GM21737 (cell line): Measurements from ENCODE around the gene RRAD.
A peak's percentile ranks its signal among the peaks of the same experiment; 100 is the strongest.
"Not testable (repeated sequence)": the region's sequence is repeated elsewhere in the genome, so short reads cannot be mapped to it uniquely, and the experiment has no call there.

Source experiments
- ATAC-seq: cut with Tn5 transposase; IDR thresholded peaks from one replicate; pipeline ENCODE4 v1.9.1; 2021; ENCODE audit warnings: mild to moderate bottlenecking, moderate library complexity; ENCODE audit not compliant: unreplicated experiment

Gene RRAD, protein sequence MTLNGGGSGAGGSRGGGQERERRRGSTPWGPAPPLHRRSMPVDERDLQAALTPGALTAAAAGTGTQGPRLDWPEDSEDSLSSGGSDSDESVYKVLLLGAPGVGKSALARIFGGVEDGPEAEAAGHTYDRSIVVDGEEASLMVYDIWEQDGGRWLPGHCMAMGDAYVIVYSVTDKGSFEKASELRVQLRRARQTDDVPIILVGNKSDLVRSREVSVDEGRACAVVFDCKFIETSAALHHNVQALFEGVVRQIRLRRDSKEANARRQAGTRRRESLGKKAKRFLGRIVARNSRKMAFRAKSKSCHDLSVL

DNA sequence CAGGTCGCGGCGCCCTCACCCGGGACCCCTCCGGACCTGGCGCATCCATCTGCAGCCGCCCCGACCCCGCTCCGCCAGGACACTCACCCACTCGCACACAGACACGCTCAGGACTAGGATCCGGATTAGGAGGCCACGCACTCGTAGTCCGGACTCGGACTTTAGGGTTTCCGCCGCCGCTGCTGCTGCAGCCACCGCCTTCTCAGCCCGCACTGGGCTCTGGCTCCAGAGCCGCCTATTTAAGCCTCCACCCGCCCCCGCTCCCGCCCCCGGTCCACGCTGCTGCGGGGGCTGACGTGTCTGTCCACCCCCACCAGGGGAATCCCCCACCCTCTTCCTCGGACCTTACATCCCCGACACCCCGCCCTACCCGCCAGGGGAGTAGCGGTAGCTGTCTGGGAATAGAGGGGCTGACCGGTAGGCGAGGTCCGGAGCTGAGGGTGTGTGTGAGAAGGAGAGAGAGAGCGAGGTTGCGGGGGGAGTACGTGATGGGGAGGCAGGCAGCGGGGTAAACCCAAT, at the start of gene RRAD:
TSS of gene RRAD (minus strand) at position 214 of the 519 bp plus-strand sequence. CDS start 356 bp downstream, outside the sequence.
- no peak for ATAC-seq

DNA sequence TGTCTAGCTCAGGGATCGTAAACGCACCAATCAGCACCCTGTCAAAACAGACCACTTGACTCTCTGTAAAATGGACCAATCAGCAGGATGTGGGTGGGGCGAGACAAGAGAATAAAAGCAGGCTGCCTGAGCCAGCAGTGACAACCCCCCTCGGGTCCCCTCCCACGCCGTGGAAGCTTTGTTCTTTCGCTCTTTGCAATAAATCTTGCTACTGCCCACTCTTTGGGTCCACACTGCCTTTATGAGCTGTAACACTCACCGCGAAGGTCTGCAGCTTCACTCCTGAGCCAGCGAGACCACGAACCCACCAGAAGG, 49.6 kb upstream of the RRAD start:
- ATAC-seq = not testable (repeated sequence)

DNA sequence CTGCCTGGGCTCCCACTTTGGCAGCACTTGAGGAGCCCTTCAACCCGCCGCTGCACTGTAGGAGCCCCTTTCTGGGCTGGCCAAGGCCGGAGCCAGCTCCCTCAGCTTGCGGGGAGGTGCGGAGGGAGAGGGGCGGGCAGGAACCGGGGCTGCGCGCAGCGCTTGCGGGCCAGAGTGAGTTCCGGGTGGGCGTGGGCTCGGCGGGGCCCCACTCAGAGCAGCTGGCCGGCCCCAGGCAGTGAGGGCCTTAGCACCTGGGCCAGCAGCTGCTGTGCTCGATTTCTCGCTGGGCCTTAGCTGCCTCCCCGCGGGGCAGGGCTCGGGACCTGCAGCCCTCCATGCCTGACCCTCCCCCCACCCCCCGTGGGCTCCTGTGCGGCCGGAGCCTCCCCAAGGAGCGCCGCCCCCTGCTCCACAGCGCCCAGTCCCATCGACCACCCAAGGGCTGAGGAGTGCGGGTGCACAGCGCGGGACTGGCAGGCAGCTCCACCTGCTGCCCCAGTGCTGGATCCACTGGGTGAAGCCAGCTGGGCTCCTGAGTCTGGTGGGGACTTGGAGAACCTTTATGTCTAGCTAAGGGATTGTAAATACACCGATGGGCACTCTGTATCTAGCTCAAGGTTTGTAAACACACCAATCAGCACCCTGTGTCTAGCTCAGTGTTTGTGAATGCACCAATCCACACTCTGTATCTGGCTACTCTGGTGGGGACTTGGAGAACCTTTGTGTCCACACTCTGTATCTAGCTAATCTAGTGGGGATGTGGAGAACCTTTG, 49.0 kb upstream of the RRAD start:
- not testable (repeated sequence) for ATAC-seq

DNA sequence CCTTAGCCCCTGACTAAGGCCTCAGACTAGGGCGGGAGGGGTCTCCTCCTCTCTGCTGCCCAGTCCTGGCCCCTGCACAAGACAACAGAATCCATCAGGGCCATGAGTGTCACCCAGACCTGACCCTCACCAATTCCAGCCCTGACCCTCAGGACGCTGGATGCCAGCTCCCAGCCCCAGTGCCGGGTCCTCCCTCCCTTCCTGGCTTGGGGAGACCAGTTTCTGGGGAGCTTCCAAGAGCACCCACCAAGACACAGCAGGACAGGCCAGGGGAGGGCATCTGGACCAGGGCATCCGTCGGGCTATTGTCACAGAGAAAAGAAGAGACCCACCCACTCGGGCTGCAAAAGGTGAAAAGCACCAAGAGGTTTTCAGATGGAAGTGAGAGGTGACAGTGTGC, 48.4 kb upstream of the RRAD start:
- ATAC-seq = no peak

DNA sequence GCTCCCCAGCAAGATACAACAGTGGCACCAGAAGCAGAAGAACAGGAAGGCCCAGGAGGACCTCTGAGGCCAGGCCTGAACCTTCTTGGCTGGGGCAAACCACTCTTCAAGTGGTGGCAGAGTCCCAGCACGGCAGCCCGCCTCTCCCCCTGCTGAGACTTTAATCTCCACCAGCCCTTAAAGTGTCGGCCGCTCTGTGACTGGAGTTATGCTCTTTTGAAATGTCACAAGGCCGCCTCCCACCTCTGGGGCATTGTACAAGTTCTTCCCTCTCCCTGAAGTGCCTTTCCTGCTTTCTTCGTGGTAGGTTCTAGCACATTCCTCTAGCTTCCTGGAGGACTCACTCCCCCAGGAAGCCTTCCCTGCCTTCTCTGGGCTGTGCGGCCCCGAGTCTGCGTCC, 47.6 kb upstream of the RRAD start:
- ATAC-seq = no peak

DNA sequence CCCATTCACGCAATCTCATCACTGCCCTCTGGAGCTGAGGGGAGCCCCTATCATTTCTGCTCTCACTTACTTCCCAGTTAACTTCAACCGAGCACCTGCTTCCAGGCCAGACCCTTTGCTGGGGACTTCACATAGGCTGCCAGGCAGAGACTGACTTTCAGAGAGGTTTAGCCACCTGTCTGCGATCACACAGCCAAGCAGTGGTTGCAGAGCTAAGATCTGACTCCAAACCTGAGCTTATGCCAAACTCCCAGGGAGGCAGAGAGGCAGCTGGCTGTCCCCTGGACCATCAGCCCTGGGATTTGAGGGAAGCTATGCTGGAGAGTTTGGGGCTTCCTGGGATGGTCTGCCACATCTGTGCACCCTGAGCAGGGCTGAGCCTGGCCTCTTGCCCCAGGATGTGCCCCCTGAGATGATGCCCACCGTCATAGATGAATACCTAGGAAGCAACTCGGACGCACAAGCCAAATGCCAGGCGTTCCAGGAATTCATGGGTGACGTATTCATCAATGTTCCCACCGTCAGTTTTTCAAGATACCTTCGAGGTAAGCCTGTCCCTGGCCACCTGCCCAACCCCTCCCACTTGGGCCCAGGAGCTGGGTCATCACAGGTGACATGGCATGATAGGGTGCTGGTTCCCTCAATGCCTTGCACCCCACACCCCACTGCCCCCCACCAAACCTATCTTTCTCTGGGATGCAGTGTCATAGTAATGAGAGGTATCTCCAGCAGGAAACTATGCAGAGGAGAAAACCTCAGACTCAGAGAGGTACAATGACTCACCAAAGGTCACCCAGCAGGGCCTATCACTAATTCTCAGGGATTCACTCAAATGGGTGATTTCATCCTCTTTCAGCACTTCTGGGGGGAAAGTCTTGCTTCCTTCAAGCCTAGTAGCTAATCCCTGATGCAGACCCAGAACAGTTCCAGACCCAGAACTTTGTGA, 45.7 kb upstream of the RRAD start:
- ATAC-seq = no peak

DNA sequence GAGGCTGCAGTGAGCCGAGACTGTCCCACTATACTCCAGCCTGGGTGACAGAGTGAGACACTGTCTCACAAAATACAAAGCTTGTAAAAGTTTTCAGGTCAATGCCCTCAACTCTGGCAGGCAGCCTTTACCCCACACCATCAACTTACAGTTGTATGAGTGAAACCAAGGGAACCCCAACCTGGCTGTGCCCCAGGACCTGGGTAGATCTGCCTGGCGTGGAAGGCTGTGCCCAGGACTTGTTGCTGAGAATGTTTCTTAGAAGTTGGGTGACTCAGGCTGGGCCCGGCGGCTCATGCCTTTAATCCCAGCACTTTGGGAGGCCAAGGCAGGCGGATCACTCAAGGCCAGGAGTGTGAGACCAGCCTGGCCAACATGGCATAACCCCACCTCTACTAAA, 43.5 kb upstream of the RRAD start:
- ATAC-seq = no peak

DNA sequence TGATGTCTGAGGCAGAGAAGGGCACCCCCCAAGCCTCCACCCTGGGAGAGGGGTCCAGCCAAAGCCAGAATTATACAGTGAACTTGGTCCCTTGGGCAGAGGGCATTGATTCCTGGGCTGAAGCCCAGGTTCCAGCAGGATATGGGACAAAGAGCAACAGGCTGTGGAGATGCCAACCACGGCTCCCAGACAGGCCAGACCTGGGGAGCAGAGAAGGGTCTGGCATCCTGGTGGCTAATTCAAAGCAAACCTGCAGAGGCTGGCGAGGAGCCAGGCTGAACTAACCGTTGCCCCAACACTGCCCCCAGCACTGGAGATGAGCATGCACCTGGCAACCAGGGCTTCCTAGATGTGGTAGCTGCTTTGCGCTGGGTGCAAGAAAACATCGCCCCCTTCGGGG, 38.7 kb upstream of the RRAD start:
- ATAC-seq = no peak

DNA sequence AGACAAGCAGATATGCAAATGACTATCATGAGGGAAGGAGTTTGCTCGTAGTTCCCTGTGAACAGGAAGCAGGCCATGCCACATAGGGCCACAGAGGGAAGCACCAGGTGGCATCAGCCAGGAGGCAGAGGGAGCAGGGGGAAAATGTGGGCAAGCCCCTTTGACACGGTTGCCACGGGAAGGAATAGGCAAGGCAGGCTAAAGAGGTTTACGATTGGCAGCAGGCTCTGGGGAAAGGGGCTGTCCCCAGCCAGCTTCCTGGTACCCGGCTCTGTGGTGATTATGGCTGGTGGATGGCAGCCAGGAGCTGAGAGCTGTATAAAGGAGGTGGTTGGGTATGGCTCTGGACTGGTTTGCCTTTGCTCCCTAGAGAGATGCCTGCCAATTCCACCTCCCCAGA, 36.6 kb upstream of the RRAD start:
- ATAC-seq = no peak

DNA sequence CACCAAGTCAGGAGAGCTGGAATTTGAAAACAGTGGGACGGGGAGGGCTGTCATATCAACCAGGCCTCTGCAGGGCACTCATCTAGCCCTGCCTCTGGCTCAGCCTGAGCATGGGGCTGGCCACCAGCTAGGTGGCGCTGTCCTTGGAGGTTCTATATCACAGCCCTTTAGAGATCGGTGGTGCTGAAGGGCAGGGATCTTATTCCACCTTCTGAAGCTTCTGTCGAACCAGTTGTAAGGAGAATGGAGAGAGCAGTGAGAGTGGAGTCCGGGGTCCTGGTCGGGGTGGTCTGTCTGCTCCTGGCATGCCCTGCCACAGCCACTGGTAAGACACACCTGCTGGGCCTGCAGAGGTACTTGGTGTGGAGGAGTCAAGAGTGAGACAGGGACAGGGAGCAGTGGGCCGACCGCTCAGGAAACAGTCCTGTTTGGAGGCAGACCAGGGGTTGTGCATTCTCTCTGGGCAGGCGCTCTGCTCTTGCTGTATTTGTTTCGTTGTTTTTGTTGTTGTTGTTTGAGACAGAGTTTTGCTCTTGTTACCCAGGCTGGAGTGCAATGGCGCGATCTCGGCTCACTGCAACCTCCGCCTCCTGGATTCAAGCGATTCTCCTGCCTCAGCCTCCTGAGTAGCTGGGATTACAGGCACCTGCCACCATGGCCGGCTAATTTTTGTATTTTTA, 35.9 kb upstream of the RRAD start, which contains the start of gene CES3:
TSS of gene CES3 (plus strand) at position 202 of the 680 bp plus-strand sequence. CDS start at position 244, 42 bp downstream.
- ATAC-seq = peak; percentile 63

DNA sequence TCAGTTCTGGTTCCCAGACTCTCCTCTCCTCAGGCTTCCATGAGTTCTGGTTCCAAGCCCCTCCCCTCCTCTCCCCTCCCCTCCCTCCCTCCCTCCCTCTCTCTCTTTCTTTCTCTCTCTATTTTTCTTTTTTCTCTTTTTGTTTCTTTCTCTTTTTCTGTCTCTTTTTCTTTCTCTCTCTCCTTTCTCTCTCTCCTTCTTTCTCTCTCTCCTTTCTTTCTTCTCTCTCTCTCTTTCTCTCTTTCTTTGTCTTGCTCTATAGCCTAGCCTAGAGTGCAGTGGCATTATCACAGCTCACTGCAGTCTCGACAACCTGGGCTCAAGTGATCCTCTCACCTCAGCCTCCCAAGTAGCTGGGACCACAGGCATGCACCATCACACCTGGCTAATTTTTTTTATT, 34.9 kb upstream of the RRAD start:
- ATAC-seq = no peak

DNA sequence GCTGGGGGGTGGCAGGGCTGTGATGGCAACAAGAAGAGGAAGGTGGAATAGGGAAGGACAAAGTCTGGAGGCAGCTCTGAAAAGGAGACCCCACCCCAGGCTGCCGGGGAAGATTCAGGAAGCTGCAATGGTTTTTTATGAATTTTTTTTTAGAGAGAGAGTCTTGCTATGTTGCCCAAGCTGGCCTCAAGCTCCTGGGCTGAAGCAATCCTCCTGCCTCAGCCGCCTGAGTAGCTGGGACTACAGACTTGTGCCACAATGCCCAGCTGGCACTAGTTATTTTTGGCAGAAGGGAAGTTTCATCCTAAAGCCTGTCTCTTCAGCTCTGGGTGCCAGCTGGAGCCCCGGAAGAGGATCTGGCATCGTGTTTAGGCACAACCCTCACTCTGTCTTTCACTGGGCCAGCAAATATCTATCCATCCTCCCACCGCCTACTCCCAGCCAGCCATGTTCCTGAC, 34.4 kb upstream of the RRAD start:
- no peak for ATAC-seq

DNA sequence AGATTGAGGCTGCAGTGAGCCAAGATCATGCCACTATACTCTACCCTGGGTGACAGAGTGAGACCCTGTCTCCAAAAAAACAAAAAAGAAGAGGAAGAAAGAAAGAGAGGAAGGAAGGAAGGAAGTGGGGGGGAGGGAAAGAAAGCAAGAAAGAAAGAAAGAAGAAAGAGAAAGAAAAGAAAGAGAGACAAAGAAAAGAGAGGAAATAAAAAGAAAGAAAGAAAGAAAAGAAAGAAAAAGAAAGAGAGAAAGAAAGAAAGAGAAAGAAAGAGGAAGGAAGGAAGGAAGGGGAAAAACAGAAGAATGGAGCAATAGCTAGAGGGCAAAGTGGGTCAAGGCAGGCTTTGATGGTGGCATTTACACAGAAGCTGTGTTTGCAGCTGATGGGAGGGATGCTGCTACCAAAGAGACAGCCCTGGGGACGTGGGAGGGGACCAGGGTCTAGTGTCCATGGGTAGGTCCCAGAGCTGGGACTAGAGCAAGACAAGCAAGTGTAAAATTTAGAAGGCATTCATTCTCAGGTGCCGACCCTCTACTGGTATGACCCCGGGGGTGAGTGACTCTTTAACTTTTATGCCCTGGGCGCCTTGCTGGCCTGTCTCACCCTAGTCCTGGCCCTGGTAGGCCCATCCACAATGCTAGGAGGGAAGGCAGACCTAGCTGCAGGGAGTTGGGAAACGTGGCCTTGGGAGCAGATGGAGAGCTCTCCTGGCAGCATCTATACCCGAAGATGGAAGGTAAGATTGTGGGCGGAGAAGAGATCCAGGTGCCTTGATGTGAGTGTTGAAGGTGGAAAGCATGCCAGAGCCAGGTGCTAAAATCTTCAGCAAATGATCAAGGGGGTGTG, 33.7 kb upstream of the RRAD start:
- no peak for ATAC-seq

DNA sequence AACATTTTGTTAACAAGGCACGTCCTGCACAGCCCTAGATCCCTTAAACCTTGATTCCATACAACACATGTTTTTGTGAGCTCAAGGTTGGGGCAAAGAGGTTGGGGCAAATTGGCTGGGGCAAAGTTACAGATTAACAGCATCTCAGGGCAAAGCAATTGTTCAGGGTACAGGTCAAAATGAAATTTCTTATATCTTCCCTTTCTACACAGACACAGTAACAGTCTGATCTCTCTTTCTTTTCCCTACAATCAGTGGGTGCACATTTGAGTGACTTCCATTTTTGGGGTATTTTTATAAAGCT, 30.8 kb upstream of the RRAD start:
- not testable (repeated sequence) for ATAC-seq

DNA sequence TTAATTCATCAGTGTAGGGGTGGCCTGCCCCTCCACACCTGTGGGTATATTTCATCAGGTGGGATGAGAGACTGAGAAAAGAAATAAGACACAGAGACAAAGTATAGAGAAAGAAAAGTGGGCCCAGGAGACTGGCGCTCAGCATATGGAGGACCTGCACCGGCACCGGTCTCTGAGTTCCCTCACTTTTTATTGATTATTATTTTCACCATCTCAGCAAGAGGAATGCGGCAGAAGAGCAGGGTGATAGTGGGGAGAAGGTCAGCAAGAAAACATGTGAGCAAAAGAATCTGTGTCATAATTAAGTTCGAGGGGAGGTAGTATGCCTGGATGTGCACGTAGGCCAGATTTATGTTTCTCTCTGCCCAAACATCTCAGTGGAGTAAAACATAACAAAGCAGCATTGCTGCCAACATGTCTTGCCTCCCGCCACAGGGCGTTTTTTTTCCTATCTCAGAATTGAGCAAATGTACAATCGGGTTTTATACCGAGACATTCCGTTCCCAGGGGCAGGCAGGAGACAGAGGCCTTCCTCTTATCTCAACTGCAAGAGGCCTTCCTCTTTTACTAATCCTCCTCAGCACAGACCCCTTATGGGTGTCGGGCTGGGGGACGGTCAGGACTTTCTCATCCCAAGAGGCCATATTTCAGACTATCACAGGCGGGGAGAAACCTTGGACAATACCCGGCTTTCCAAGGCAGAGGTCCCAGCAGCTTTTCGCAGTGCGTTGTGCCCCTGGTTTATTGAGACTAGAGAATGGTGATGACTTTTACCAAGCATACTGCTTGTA, 30.2 kb upstream of the RRAD start:
- ATAC-seq = not testable (repeated sequence)

DNA sequence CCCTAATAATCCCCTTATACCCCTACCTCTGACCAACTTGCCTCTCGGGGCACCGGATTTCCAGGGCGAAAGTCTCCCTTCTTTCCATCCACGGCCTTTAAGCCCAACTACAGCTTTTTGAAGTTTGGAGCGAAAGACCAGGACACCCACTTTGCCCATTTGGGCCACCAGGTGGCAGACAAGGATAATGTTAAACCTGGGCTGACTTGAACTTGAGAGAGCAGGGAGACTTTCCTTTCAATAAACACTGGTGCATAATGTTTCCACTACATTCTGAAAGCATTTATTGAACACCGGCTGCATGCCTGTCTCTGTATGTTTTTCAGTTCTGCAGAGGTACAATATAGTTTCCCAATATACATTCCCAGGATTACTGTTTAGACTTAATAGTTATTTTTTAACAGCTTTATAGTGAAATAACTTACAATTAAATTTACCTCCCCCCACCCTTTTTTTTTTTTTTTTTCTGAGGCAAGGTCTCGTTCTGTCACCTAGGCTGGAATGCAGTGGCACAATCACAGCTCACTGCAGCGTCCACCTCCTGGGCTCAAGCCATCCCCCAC, 28.8 kb upstream of the RRAD start:
- ATAC-seq = no peak

DNA sequence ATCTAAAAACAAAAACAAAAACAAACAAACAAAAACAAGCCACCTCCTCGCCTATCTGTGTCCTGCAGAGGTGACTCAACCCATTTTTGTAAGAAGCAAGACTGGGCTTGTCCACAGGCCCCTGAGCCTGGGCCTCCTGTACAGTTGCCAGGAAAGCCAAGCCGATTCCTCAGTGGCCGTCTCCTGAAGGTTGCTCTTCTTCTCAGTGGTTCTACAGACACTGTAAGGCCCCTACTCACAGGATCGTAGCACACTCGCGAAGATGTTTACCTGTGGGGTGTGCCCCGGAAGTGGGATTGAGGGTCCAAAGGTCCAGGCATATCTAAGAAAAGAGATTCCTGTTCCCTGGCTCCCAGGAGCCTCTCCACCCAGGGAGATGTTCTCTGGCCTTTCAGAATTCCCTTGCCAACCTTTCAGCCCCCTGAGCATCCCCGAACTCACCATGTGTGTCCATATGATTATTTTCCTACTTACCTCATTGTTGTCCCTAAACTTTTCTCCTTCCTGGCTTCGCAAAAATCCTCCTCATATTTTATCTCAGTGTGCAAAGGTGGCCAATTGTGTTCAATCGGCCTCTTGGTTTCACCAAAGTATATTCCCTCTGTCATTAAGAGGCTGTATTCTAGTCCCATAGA, 28.2 kb upstream of the RRAD start:
- ATAC-seq = no peak
